ENCODE results near the gene GJA10. TPM values are rescaled to one million over a fixed set of nuclear protein-coding genes. Genes with fewer than 3 reads are reported as not detected.

Gene GJA10
- total RNA-seq, 1 experiment from 2014 or later = not detected

Other genes with a start within 250 kb of the GJA10 start
- gene MDN1, start 74.7 kb upstream of the GJA10 start, total RNA-seq (2014; rRNA removed) = 17.6 and 20.5 TPM in 2 replicates
- gene CASP8AP2, start 64.6 kb upstream of the GJA10 start, total RNA-seq (2014; rRNA removed) = 6.6 and 7.8 TPM in 2 replicates